GM12873 (cell line): Measurements from ENCODE around the gene RARG.

Experiments used
- TF ChIP-seq, protein P1 (sequence below): IDR thresholded peaks from 2 replicates; pipeline ENCODE4 v1.5.1; 2012; ENCODE audit warnings: low read depth, mild to moderate bottlenecking, moderate library complexity, low read length, control low read depth; ENCODE audit not compliant: insufficient read depth; ENCODE audit errors: missing control alignments

The RARG gene

GRCh38 chr12:53254816-53255545 is 23.0 kb upstream of the RARG start:
- TF ChIP-seq, protein P1, sequence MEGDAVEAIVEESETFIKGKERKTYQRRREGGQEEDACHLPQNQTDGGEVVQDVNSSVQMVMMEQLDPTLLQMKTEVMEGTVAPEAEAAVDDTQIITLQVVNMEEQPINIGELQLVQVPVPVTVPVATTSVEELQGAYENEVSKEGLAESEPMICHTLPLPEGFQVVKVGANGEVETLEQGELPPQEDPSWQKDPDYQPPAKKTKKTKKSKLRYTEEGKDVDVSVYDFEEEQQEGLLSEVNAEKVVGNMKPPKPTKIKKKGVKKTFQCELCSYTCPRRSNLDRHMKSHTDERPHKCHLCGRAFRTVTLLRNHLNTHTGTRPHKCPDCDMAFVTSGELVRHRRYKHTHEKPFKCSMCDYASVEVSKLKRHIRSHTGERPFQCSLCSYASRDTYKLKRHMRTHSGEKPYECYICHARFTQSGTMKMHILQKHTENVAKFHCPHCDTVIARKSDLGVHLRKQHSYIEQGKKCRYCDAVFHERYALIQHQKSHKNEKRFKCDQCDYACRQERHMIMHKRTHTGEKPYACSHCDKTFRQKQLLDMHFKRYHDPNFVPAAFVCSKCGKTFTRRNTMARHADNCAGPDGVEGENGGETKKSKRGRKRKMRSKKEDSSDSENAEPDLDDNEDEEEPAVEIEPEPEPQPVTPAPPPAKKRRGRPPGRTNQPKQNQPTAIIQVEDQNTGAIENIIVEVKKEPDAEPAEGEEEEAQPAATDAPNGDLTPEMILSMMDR = no peak

GRCh38 chr12:53253298-53253697 is 21.3 kb upstream of the RARG start:
- TF ChIP-seq, protein P1 = no peak

DNA sequence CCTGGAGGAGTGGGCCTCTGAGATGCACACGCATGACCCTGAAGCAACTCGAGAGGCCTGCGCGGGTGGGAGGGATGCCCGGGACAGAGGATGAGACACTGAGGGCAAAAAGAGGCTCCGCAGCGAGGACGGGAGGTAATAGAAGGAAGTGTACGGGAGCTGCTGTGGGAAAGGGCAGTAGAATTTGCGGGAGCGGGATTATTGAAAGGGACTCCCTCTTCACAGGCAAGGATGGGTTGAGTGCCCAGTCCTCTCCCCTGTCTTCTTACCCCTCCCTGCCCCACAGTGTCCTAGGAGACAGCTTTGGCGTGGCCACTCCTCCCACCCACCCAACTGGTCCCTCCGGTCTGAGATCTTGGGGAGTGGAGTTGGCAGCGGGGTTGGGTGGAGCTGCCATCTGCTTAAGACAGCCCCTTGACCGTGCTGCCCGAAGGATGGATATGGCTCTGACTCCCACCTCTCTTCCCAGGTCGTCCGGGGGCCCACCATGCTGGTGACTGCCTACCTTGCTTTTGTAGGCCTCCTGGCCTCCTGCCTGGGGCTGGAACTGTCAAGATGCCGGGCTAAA is 20.4 kb upstream of the RARG start:
- TF ChIP-seq, protein P1 = no peak

GRCh38 chr12:53251477-53252348 is 19.7 kb upstream of the RARG start:
- TF ChIP-seq, protein P1 = peak; percentile 55

- TF ChIP-seq, protein P1 = no peak
Observed at GRCh38 chr12:53245286-53245685, 13.3 kb upstream of the RARG start.

- TF ChIP-seq, protein P1 = no peak
Observed at GRCh38 chr12:53244337-53244736, 12.3 kb upstream of the RARG start.
